Omental fat pad (tissue), 4 donors: ENCODE measurements around the gene SNX25. TPM values are rescaled to one million over a fixed set of nuclear protein-coding genes. Genes with fewer than 3 reads are reported as not detected.
"Not testable (repeated sequence)": the region's sequence is repeated elsewhere in the genome, so short reads cannot be mapped to it uniquely, and the experiment has no call there.

ENCODE experiments used
- ATAC-seq: fragments of 150-250 bp; one replicate; pipeline ENCODE4 v1.9.1; 2016; ENCODE audit warnings: mild to moderate bottlenecking, moderate library complexity; ENCODE audit not compliant: low FRiP score
- DNase-seq: peaks from one replicate; pipeline ENCODE4 v3.0.0-alpha.2; 2019; ENCODE audit warnings: low spot score
- CTCF ChIP-seq, 3 donors: fragments of 450-650 bp; IDR thresholded peaks; one replicate each; pipeline ENCODE4 v1.5.1; 2016 to 2017; ENCODE audit warnings: antibody characterized with exemption in 3 of 3, mild to moderate bottlenecking in 3 of 3, moderate library complexity in 2 of 3
- total RNA-seq, 4 donors: library from RNA; depleted of rRNA; stranded (reverse); fragments of >200 nt; gene quantifications; one replicate each; pipeline ENCODE4 v1.1.0, GENCODE V29; 2016

SNX25 gene
- total RNA-seq, 4 donors from 2014 or later = 16.0 to 22.5 (median 21.9) TPM

- no peak for ATAC-seq
- no peak for TF ChIP-seq CTCF (IDR thresholded peaks at IDR 0.05)
- no peak for DNase-seq
Measured at GRCh38 chr4:185317880-185318279, 108.5 kb downstream of the SNX25 start.

GRCh38 chr4:185318679-185319078 is 109.3 kb downstream of the SNX25 start:
- no peak for TF ChIP-seq CTCF (IDR thresholded peaks at IDR 0.05)
- ATAC-seq (no peak), DNase-seq (no peak)

GRCh38 chr4:185322803-185323202 is 113.4 kb downstream of the SNX25 start:
- ATAC-seq = no peak
- DNase-seq = no peak
- TF ChIP-seq CTCF (IDR thresholded peaks at IDR 0.05) = no peak

GRCh38 chr4:185323606-185324005 is 114.2 kb downstream of the SNX25 start:
- ATAC-seq (no peak), DNase-seq (no peak)
- TF ChIP-seq CTCF (IDR thresholded peaks at IDR 0.05) = no peak

- ATAC-seq = not testable (repeated sequence)
Measured at GRCh38 chr4:185324361-185324760, 115.0 kb downstream of the SNX25 start.

GRCh38 chr4:185325721-185326120 is 116.3 kb downstream of the SNX25 start:
- not testable (repeated sequence) for ATAC-seq

More at GRCh38 chr4:185324361-185324760, 115.0 kb downstream of the SNX25 start:
- DNase-seq = not testable (repeated sequence)

GRCh38 chr4:185328586-185328985 is 119.2 kb downstream of the SNX25 start:
- no peak for TF ChIP-seq CTCF (IDR thresholded peaks at IDR 0.05)
- no peak for ATAC-seq
- no peak for DNase-seq

More at GRCh38 chr4:185325721-185326120, 116.3 kb downstream of the SNX25 start:
- DNase-seq = not testable (repeated sequence)

- DNase-seq, ATAC-seq: not testable (repeated sequence)
Measured at GRCh38 chr4:185329879-185330510, 120.6 kb downstream of the SNX25 start.
